HL-60/S4 treated with phorbol 12-myristate 13-acetate at 8.2 ng/mL for 4 days and 3 days (cell line): ENCODE results near the gene OTUD1.

Experiments
- in situ Hi-C: fragments of 300-500 bp; cut with MboI; formaldehyde crosslinking; loops from 2 replicates; pipeline ENCODE4 v1.15.0; 2022; ENCODE audit warnings: low sequenced_read_pairs

Gene OTUD1

DNA sequence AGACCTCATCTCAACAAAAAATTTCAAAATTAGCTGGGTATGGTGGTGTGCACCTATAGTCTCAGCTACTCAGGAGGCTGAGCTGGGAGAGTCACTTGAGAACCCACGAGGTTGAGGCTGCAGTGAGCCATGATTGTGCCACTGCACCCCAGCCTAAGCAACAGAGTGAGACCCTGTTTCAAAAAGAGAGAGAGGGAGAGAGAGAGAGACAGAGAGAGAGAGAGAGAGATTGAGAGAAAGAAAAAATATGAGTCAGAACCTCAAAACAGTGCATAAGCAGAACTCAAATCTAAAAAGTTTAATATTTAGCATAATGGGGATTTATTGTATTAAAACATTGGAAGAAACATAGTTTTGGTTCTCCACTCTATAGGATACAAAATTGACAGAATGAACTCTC is 17.5 kb upstream of the OTUD1 start:
- in situ Hi-C loops = no loop called here

DNA sequence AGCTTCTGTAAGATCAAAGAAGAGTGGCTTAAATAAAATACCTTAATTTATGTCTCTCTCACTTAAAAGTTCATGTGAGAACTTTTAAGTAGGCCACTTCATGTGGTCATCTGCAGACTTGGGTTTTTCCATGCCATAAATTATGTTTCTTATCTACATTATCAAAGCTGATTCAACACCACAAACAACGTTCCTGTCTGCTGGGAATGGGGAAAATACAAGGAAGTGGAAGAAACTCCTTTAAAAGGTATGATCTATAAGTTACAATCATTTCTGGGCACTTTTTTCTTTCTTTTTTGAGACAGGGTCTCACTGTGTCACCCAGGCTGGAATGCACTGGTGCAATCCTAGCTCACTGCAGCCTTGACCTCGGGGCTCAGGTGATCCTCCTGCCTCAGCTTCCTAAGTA is 16.9 kb upstream of the OTUD1 start:
- in situ Hi-C loops = no loop called here

- in situ Hi-C loops = no loop called here
These were observed 6.7 kb upstream of the OTUD1 start for GRCh38 chr10:23432166-23432565.

DNA sequence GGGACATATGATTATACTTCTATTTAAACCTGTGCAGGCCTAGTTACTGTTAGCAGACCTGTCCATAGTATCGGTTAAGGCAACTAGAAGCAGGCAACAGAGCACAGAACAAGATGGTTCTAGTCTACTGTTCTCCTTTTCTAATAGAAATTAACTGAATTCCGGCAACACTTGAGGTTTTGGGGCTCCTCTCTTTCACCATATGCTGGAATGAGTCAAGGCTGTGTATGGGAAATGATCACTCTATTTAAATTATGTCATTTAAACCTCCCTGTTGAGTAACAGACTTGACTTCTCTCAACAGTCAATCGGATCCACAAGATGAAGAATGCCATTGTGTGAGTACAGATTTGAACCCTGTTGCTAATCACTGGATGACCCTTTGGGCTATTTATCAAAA is 6.2 kb upstream of the OTUD1 start:
- in situ Hi-C loops = no loop called here

DNA sequence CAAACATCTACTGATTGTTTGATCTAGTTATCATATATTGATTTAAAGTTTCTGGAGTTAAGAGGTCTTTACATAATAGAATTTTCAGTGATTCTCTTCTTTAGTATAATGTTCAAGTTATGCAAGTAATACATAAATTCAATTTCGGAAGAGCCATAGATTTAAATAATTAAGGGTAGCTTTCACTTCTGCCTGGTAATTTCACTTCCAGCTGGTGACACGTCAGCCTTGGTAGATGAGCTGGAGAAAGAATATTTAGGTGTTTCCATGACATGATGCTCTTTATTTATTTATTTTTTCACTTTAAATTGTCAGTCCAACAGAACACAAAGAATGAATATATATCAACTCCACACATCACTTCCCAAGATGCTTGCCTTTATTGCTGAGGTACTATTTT is 5.2 kb upstream of the OTUD1 start:
- in situ Hi-C loops = no loop called here

DNA sequence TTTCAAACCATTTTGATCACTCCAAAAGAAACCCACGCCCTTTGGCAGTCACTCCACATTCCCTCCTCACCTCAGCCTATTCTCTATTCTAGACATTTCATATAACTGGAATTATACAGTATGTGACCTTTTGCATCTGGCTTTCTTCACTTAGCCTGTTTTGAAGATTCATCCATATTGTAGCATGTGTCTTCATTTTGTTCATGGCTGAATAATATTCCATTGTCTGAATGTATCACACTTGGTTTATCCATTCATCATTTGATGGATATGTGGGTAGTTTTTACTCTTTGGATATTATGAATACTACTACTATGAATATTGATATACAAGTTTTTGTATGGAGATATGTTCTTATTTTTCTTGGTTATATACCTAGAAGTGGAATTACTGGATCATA is 3.5 kb upstream of the OTUD1 start:
- in situ Hi-C loops = no loop called here

- in situ Hi-C loops = no loop called here
These were observed 1.9 kb upstream of the OTUD1 start for GRCh38 chr10:23436983-23437382.

- in situ Hi-C loops = no loop called here
These were observed 820 bp upstream of the OTUD1 start for GRCh38 chr10:23437963-23438546.

DNA sequence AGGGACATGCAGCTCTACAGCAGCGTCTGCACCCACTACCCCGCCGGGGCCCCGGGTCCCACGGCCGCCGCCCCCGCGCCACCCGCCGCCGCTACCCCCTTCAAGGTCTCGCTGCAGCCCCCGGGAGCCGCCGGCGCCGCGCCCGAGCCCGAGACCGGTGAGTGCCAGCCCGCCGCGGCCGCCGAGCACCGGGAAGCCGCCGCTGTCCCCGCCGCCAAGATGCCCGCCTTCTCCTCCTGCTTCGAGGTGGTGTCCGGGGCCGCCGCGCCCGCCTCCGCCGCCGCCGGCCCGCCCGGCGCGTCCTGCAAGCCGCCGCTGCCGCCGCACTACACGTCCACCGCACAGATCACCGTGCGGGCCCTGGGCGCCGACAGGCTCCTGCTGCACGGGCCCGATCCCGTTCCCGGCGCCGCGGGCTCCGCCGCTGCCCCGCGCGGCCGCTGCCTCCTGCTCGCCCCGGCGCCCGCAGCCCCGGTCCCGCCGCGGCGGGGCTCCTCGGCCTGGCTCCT is 631 bp downstream of the OTUD1 start:
- in situ Hi-C loops = no loop called here

- in situ Hi-C loops = no loop called here
These were observed 1.4 kb downstream of the OTUD1 start for GRCh38 chr10:23439961-23440889.

- in situ Hi-C loops = no loop called here
These were observed 2.4 kb downstream of the OTUD1 start for GRCh38 chr10:23441251-23441650.

GRCh38 chr10:23442936-23443335 is 4.1 kb downstream of the OTUD1 start:
- in situ Hi-C loops = no loop called here

- in situ Hi-C loops = no loop called here
These were observed 6.7 kb downstream of the OTUD1 start for GRCh38 chr10:23445591-23445990.

DNA sequence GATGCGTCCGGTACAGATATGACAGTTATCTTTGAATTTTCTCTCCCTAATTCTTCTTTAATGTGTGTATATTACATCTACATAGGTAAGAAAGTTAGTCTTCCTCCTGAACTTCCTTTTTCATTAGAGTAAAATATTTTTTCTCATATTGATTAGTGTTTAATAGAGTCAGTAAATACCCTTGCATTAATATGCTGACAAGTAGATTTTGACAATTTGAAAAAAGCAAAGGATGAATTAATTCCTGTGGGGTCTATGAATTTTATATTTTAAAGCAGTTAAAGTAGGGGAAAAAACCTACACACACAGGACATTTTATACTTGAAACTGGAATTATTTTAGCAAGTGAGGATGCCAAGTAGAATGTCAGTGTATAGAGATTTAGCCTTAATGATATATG is 9.4 kb downstream of the OTUD1 start:
- in situ Hi-C loops = no loop called here

DNA sequence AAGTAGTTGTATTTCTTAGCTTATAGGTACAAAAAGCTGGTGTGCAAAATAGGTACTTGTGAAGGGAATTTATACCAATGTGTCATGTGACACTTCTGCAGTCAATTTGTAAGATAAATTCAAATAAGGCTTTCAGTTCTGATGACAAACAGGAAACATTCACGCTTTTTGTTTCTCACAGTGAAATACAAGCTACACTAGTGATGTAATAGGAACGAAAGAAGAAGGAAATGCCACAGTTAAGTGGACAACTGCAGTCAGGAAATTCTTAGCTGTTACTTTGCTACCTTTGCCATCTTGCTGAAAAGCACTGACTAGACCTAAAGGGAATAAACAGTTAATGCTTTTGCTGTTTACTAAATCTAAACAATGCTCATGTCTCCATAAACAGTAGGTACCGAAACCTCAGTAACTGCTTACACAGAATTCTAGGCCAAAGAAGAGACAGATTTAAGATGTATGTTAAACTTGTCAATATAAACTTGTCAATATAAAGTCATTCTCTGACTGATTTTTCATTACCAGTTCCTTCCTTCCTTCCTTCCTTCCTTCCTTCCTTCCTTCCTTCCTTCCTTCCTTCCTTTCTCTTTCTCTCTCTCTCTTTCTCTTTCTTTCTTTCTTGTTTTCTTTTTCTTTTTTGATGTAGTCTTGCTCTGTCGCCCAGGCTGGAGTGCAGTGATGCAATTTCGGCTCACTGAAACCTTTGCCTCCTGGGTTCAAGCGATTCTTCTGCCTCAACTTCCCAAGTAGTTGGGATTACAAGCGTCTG is 10.1 kb downstream of the OTUD1 start:
- in situ Hi-C loops = no loop called here

DNA sequence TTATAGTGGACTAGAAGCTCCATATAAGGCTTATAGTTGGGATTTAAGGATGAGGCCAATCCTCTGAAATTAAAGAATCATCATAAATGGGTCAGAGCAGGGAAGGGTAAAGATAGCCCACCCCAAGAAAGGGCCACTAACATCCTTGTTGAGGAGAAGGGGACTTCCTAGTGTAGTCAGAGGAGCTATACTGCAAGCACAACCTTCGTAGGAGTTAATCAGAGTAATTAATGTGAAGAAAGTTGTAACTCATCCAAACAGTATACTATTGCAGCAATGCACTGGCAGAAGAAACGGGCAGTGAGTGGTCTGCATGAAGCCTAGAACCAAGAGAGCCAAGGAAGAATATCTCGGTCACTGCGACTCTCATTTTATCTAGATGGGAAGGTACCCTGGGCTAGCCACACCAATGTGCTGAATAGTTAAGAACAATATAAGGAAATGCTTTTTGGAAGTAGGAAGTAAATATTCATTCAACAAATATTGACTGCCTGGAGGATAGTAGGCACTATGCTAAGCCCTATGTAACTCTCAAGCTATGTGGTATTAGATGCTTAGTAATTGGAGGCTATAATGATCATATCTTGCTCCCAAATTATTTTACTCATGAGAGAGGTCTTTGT is 13.3 kb downstream of the OTUD1 start:
- in situ Hi-C loops = no loop called here

GRCh38 chr10:23453465-23453864 is 14.6 kb downstream of the OTUD1 start:
- in situ Hi-C loops = no loop called here

DNA sequence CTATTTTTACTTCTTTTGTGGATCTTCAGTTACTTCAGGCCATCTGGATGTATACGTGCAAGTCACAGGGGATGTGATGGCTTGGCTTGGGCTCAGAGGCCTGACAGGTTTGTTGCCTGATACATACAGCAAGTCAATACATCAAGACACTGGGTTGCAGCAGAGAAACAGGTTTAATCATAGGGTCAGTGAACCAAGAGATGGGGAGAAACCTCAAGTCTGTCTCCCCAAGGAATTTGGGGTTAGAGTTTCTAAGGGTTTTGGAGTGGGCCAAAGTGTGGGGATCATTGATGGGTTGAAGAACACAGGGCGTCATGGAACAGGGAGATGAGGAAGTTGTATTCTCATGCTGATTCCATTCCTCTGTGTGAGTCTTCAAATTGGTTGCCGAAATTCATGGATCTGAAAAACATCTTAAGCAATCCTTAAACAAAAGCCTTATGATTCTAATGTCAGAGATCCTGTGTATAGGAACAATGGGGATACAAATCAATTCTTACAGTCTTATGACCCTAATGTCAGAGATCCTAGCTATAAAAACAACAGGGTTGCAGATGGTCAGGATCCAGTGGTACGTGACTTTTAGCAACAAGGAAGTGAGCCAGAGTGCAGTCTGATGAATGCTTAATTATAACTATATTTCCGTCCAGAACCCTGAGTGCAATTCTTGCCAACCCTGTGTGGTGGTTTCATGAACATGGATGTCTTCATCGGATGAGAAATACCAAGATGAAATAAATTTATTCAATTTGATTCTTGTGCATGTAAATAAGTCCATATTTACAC is 18.9 kb downstream of the OTUD1 start:
- in situ Hi-C loops = no loop called here

GRCh38 chr10:23459308-23459939 is 20.5 kb downstream of the OTUD1 start:
- in situ Hi-C loops = no loop called here

- in situ Hi-C loops = no loop called here
These were observed 22.7 kb downstream of the OTUD1 start for GRCh38 chr10:23461557-23461956.
